PC-9 (cell line): ENCODE measurements around the gene FBXL14. TPM values are rescaled to one million over a fixed set of nuclear protein-coding genes. Genes with fewer than 3 reads are reported as not detected.

ENCODE experiments used
- BruUV-seq: library from RNA; stranded (reverse); fragments of 400-500 nt; replicated peaks from 2 replicates; lab custom pipeline; 2021; lab: Mats Ljungman, UMichigan
- CTCF ChIA-PET: fragments of 300-600 bp; sonication (Branson Sonifier 250); formaldehyde crosslinking; loops from one replicate; lab custom pipeline; 2022; ENCODE audit warnings: antibody characterized with exemption; lab: Charles Lee
- POLR2A ChIA-PET: fragments of 300-600 bp; sonication (Branson Sonifier 250); formaldehyde crosslinking; loops from one replicate; lab custom pipeline; 2022; ENCODE audit warnings: antibody characterized with exemption; ENCODE audit not compliant: unreplicated experiment; lab: Charles Lee
- DNase-seq, 2 experiments: peaks; one replicate each; pipeline versions ENCODE4 v3.0.0 to v3.0.0-alpha.2; 2015 to 2022; ENCODE audit warnings: mixed read lengths in 1 of 2
- H2AFZ ChIP-seq: fragments of 200-600 bp; sonication (generic); 2 replicates; pipeline ENCODE4 v1.8.1; 2017; ENCODE audit warnings: antibody characterized with exemption
- H3F3A ChIP-seq: fragments of 200-600 bp; sonication (generic); 2 replicates; pipeline ENCODE4 v1.8.1; 2017; ENCODE audit warnings: antibody characterized with exemption, mild to moderate bottlenecking, low read depth; ENCODE audit not compliant: insufficient read depth
- H3K27ac ChIP-seq: fragments of 200-600 bp; sonication (generic); 2 replicates; pipeline ENCODE4 v1.6.1; 2016; ENCODE audit warnings: mixed run types
- H3K27me3 ChIP-seq: fragments of 200-600 bp; sonication (generic); 2 replicates; pipeline ENCODE4 v1.6.1; 2016; ENCODE audit warnings: low read depth, mixed run types; ENCODE audit not compliant: insufficient read depth
- H3K36me3 ChIP-seq: fragments of 200-600 bp; sonication (generic); 2 replicates; pipeline ENCODE4 v1.6.1; 2016; ENCODE audit warnings: low read depth, mixed run types
- H3K4me1 ChIP-seq: fragments of 200-600 bp; sonication (generic); replicated peaks from 2 replicates; pipeline ENCODE4 v1.6.1; 2016; ENCODE audit warnings: mixed run types; ENCODE audit not compliant: insufficient read depth
- H3K4me2 ChIP-seq: fragments of 200-600 bp; sonication (generic); 2 replicates; pipeline ENCODE4 v1.6.1; 2017; ENCODE audit warnings: mixed run types
- H3K4me3 ChIP-seq: fragments of 200-600 bp; sonication (generic); 2 replicates; pipeline ENCODE4 v1.6.1; 2016; ENCODE audit warnings: mixed run types
- H3K79me2 ChIP-seq: fragments of 200-600 bp; sonication (generic); 2 replicates; pipeline ENCODE4 v1.6.1; 2017; ENCODE audit warnings: low read depth, mixed run types
- H3K9me2 ChIP-seq: fragments of 200-600 bp; sonication (generic); 2 replicates; pipeline ENCODE4 v1.8.1; 2017; ENCODE audit warnings: mild to moderate bottlenecking; ENCODE audit not compliant: insufficient read depth
- H3K9me3 ChIP-seq: fragments of 200-600 bp; sonication (generic); 2 replicates; pipeline ENCODE4 v1.8.1; 2016; ENCODE audit warnings: low read depth; ENCODE audit not compliant: insufficient read depth
- H4K20me1 ChIP-seq: fragments of 200-600 bp; sonication (generic); 2 replicates; pipeline ENCODE4 v1.8.1; 2017; ENCODE audit not compliant: insufficient read depth
- EZH2 ChIP-seq: fragments of 200-600 bp; sonication (generic); IDR thresholded peaks from 2 replicates; pipeline ENCODE4 v1.8.0; 2017; ENCODE audit warnings: antibody characterized with exemption, low read depth
- intact Hi-C: fragments of 100-400 bp; cut with micrococcal nuclease; formaldehyde crosslinking; loops from one replicate; pipeline ENCODE4 v1.10.0; 2022; ENCODE audit not compliant: unreplicated experiment
- total RNA-seq: library from RNA; stranded (reverse); gene quantifications from 2 replicates; pipeline ENCODE4 v1.2.3, GENCODE V29; 2021
- TF ChIP-seq, protein P1 (sequence below): fragments of 200-600 bp; sonication (generic); conservative IDR thresholded peaks from 2 replicates; pipeline ENCODE4 v1.6.1; 2017; ENCODE audit warnings: mixed run types, antibody characterized with exemption, mild to moderate bottlenecking, moderate library complexity

The FBXL14 gene
- total RNA-seq, 1 experiment from 2014 or later = 21.1 TPM

GRCh38 chr12:1525858-1526257 lies 68.5 kb downstream of the FBXL14 start:
- intact Hi-C loops = no loop called here
- Histone ChIP-seq H3K27ac (no peak overlapping the region), H3K4me2 (no peak overlapping the region), H3K79me2 (no peaks in the 10 kb centered on the region), H3K4me1 (no peaks in the 10 kb centered on the region), H3K9me3 (no peaks in the 10 kb centered on the region), H3F3A (peaks cover 7% of the 10 kb centered on the region; the same call in 1 of the 2 replicates), H3K27me3 (peaks cover 5% of the 10 kb centered on the region; the same call in 1 of the 2 replicates), H3K4me3 (no peak overlapping the region), H4K20me1 (no peaks in the 10 kb centered on the region), H3K36me3 (no peaks in the 10 kb centered on the region), H3K9me2 (no peaks in the 10 kb centered on the region), H2AFZ (no peak overlapping the region)
- TF ChIP-seq EZH2 = no peak
- TF ChIP-seq, protein P1, sequence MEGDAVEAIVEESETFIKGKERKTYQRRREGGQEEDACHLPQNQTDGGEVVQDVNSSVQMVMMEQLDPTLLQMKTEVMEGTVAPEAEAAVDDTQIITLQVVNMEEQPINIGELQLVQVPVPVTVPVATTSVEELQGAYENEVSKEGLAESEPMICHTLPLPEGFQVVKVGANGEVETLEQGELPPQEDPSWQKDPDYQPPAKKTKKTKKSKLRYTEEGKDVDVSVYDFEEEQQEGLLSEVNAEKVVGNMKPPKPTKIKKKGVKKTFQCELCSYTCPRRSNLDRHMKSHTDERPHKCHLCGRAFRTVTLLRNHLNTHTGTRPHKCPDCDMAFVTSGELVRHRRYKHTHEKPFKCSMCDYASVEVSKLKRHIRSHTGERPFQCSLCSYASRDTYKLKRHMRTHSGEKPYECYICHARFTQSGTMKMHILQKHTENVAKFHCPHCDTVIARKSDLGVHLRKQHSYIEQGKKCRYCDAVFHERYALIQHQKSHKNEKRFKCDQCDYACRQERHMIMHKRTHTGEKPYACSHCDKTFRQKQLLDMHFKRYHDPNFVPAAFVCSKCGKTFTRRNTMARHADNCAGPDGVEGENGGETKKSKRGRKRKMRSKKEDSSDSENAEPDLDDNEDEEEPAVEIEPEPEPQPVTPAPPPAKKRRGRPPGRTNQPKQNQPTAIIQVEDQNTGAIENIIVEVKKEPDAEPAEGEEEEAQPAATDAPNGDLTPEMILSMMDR = no peak
- no peak for DNase-seq
- ChIA-PET POLR2A (interaction anchor here (0.6 kb wide), 2 partner anchors 15 to 272 kb away, joined by 4 to 6 read pairs; no protein-coding TSS in a partner anchor), CTCF (interaction anchor here (0.5 to 0.6 kb wide), 2 partner anchors 16 to 369 kb away, joined by 3 to 5 read pairs; no protein-coding TSS in a partner anchor)
- BruUV-seq = no TSS peak

DNA sequence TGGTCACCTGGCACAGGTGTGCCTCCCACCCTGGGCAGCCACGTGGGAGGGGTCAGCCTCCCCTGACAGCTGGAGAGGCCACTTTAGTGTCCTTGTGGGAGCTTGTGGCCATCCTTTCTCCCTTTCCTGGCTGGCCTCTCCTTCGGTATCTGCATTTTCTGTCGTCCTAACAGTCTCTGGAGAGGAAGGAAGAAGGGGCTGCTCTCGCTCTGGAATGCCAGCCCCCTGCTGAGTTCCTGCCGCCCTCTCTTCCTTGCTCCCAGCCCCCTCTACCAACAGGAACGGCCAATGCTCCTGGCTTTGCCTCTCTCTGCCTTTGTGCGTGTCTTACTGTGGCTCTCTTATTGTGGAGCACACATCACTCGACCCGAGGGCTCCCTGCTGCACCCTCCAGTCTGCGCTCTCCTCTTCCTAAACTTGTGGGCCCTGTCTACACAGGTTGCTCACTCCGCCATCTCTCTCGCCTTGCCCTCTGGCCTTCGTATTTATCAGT lies 70.8 kb downstream of the FBXL14 start:
- BruUV-seq = no TSS peak

DNA sequence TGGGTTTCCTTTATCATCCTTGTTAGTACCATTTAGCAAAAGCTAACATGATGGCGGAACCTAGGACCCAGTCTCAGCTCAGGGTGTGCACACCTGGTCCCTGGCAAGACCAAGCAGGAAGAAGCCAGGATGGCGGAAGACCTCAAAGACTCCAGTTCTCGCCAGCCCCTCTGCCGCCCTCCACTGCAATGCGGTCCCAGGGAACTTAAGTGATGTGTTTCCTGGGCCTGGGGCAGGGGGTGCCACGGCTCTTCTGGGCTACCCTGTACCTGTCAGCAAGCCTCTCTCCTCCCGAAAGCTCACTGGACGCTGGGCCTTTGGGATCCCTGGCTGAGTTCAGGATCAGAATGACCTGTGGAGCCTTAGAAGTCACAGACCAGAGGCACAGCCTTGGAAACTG lies 71.3 kb downstream of the FBXL14 start:
- H3K9me3 ChIP-seq = no peaks in the 10 kb centered on the region
- H3K4me2 ChIP-seq = no peak overlapping the region
- DNase-seq = no peak
- no peak overlapping the region for H3K27ac ChIP-seq
- no peaks in the 10 kb centered on the region for H4K20me1 ChIP-seq
- no TSS peak for BruUV-seq
- POLR2A ChIA-PET = no interaction called here
- H3F3A ChIP-seq = peaks cover 14% of the 10 kb centered on the region; the same call in 1 of the 2 replicates
- peaks cover 21% of the 10 kb centered on the region for H3K4me1 ChIP-seq
- CTCF ChIA-PET = no interaction called here
- H2AFZ ChIP-seq = no peak overlapping the region
- no peaks in the 10 kb centered on the region for H3K36me3 ChIP-seq
- H3K4me3 ChIP-seq = no peak overlapping the region
- H3K9me2 ChIP-seq = no peaks in the 10 kb centered on the region
- TF ChIP-seq EZH2 = no peak
- TF ChIP-seq, protein P1 = no peak
- no peaks in the 10 kb centered on the region for H3K27me3 ChIP-seq
- intact Hi-C loops = no loop called here
- no peaks in the 10 kb centered on the region for H3K79me2 ChIP-seq

More for the DNA sequence above, 70.8 kb downstream of the FBXL14 start:
- peaks cover 15% of the 10 kb centered on the region for H3K4me1 ChIP-seq
- intact Hi-C loops = no loop called here
- no peak overlapping the region for H3K27ac ChIP-seq
- TF ChIP-seq, protein P1 = no peak
- no peak for TF ChIP-seq EZH2
- H3K36me3 ChIP-seq = no peaks in the 10 kb centered on the region
- ChIA-PET CTCF (no interaction called here), POLR2A (no interaction called here)
- no peaks in the 10 kb centered on the region for H3K9me2 ChIP-seq
- no peak overlapping the region for H2AFZ ChIP-seq
- H3F3A ChIP-seq = peaks cover 16% of the 10 kb centered on the region; the same call in 1 of the 2 replicates
- no peak overlapping the region for H3K4me2 ChIP-seq
- no peak for DNase-seq
- no peaks in the 10 kb centered on the region for H3K27me3 ChIP-seq
- H3K4me3 ChIP-seq = no peak overlapping the region
- no peaks in the 10 kb centered on the region for H3K79me2 ChIP-seq
- H4K20me1 ChIP-seq = no peaks in the 10 kb centered on the region
- no peaks in the 10 kb centered on the region for H3K9me3 ChIP-seq
